Left cardiac atrium (tissue), 4 donors: ENCODE results near the gene SELENBP1. TPM values are rescaled to one million over a fixed set of nuclear protein-coding genes. Genes with fewer than 3 reads are reported as not detected.
"Not testable (repeated sequence)": the region's sequence is repeated elsewhere in the genome, so short reads cannot be mapped to it uniquely, and the experiment has no call there.

Source experiments
- ATAC-seq, 2 donors: fragments of 200-7000 bp; cut with Tn5 transposase; one replicate each; pipeline ENCODE4 v1.9.1; 2020; ENCODE audit warnings: mild to moderate bottlenecking in 2 of 2, moderate library complexity in 2 of 2
- DNase-seq: peaks from one replicate; pipeline ENCODE4 v3.0.0-alpha.2; 2020
- intact Hi-C, 2 donors: fragments of 100-400 bp; cut with DNase I; formaldehyde crosslinking; loops; one replicate each; pipeline versions ENCODE4 v1.14.1 to v1.15.1; 2022 to 2023
- total RNA-seq, 2 donors: library from RNA; stranded (reverse); fragmentation: NEBNext Ultra II Directional; extraction: Animal tissue kit (Norgen Biotek cat#: 25700); gene quantifications; one replicate each; pipeline ENCODE4 v1.2.1, GENCODE V29; 2021
- donor health status: DM: no; HTN: yes; CAD: no.
- donor health status: DM: no; HTN: yes; CAD: no; lungs with severe emphysema.
- donor health status: DM: yes; HTN: yes; CAD: no.
- donor health status: Dilated cardiomyopathy.

Gene SELENBP1
- total RNA-seq, 2 donors from 2014 or later: 30.6 to 82.2 TPM

DNA sequence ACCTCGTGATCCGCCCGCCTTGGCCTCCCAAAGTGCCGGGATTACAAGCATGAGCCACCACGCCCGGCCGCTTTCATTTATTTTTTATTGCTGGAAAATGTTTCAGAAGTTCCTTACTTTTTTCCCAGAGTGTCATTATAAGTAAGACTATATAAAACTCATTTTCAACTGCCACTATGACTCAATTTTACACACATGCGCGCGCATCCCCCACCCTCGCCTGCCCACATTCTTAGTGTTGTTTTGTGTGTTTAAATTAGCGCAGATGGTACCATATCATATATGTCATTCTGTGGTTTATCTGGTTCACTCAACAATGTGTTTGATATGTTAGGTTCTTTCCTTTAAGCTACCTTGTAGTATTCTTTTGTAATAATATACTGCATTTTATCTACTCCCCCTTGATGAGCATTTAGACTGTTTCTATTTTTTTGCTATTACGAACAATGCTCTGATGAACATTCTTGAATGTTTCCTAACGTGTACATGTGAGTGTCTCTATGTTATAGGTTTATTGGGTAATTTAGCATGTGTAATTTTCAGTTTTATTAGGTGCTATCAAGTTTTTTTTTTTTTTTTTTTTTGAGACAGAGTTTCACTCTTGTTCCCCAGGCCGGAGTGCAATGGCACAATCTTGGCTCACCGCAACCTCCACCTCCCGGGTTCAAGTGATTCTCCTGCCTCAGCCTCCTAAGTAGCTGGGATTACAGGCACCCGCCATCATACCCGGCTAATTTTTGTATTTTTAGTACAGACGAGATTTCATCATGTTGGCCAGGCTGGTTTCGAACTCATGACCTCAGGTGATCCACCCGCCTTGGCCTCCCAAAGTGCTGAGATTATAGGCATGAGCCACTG is 17.9 kb upstream of the SELENBP1 start:
- intact Hi-C loops: loop anchor here in 1 of 2 donors (10.0 kb wide), 1 partner anchor 86 kb away; no protein-coding TSS in a partner anchor
- DNase-seq, ATAC-seq: not testable (repeated sequence)

DNA sequence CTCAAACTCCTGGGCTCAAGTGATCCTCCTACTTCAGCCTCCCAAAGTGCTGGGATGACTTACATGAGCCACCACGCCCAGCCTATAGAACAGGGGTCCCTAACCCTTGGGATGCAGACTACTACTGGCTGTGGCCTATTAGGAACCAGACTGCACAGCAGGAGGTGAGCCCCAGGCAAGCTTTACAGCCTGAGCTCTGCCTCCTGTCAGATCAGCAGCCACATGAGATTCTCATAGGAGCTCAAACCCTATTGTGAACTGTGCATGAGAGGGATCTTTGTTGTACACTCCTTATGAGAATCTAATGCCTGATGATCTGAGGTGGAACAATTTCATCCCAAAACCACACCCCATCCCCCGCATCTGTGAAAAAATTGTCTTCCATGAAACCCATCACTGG is 13.5 kb upstream of the SELENBP1 start:
- intact Hi-C loops: no loop called here
- no peak for ATAC-seq
- no peak for DNase-seq

DNA sequence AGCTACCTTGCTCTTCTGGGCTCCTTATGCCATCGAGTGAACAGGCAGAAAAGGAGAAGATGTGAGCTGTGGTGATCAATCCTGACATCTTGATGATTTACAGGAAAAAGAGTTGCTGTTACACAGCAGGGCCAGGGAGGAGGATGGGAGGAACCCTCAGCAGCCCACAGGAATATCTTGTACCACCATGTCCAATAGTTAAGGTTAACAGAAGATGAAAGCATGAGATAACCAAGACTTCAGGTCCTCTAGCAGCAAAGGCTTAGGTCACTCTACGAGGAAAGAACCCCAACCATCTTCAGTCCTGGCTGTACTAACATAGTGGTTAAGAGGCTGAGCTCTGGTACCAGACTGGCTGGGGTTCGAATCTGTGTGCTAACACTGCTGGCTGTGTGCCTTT is 12.1 kb upstream of the SELENBP1 start:
- intact Hi-C loops: no loop called here
- no peak for ATAC-seq
- DNase-seq: no peak

DNA sequence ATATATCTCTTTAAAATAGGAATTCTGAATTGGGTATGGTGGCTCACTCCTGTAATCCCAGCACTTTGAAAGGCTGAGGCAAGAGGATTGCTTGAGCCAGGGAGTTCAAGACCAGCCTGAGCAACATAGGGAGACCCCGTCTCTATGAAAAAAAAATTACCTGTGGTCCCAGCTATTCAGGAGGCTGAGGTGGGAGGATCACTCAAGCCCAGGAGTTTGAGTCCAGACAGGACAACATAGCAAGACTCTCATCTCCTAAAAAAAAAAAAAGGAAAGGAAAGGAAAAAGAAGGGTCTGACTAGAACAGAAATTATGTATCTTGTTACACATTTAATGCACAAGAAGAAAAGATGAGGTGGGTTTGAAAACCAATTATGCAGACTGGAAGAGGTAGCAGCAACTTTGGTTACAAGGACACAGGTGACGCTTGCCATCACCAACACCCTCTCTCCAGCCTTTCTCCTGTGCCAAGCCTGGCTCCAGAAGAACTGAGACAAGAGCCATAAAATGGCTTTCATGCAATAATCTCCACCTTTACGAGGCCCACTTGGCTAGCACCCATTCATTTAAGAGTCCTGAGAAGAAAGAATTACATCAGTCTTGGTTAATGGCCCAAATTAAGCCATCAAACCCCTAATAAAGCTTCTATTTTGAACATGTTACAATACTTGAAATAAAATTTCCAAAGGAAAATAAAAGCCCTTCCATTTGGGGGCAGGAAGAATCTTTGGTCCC is 4.8 kb upstream of the SELENBP1 start:
- ATAC-seq (no peak), DNase-seq (no peak)
- intact Hi-C loops: no loop called here

- DNase-seq: no peak
- no peak for ATAC-seq
- intact Hi-C loops: no loop called here
Measured at GRCh38 chr1:151373196-151373595, 691 bp upstream of the SELENBP1 start.

- ATAC-seq (peak; percentile 59 to 74), DNase-seq (peak; percentile 74)
- intact Hi-C loops: no loop called here
Measured at GRCh38 chr1:151371370-151372057, 991 bp downstream of the SELENBP1 start.

DNA sequence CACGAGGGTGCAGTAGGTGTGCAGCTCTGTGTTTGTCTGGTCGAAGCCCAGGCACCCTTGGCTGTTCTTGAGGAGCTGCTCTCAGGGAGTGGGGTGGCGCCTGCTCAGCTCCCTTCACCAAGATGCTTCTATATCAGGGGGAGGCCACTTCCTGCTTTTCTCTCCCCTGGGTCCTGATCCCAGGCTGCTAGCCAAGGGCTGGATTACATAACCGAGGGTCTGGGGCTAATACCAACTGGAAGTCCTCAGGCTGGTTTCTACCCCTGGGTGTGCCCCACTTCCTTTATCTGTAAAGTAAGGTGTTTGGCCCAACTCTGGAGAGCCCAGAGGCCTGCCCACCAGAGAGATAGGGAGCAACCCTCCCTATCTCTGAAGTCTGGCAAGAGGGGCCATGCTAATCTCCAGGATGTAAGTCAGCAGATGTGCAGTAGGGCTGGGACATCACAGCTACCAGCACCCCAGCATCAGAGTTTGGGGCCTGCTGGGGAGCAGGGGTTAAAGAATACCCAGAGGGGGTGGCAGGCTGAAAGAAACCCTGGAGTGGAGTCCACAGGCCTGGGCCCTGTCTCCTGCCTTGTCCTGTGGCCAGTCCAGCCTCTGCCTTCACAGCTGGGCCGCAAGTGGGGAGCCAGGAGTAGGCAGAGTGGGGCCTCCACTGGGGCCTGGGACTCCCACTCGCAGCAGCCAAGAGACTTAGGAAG is 2.1 kb downstream of the SELENBP1 start:
- intact Hi-C loops: no loop called here
- DNase-seq (peak; percentile 42), ATAC-seq (peak; percentile 12 to 20)

DNA sequence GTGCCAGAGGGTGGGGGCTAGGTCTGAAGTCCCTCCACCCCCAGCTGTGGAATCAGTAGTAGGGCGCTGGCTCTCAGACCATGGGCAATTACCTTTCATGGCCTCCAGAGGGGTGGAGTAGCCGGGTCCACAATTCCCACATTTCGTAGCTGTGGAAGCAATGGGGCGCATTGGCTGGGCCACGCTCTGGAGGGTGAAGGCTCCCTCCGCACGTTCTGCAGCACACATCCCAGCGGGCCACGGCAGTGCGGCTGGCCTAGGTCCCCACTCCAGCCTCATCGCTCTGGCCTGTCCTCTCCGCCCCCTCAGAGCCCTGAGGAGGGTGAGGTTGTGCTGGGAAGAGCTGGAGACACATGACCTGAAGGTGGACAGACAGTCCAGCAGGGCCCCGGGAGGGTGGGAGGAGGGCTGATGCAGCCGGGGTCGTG is 2.9 kb downstream of the SELENBP1 start:
- ATAC-seq: no peak
- no peak for DNase-seq
- intact Hi-C loops: no loop called here

DNA sequence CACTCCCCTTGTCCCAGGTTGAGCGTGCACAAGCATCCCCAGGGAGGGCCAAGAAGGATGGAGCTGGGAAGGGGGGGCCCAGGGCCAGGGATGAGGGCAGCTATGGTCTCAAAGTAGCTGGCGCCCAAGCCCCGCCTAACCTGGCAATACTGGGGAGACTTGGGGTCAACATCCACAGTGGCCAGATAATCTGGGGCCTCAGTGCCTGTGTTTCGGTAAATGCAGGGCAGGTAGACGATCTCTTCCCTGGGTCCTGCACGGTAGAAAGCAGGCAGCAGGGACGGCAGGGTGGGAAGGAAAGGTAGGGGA is 3.2 kb downstream of the SELENBP1 start:
- intact Hi-C loops: no loop called here

DNA sequence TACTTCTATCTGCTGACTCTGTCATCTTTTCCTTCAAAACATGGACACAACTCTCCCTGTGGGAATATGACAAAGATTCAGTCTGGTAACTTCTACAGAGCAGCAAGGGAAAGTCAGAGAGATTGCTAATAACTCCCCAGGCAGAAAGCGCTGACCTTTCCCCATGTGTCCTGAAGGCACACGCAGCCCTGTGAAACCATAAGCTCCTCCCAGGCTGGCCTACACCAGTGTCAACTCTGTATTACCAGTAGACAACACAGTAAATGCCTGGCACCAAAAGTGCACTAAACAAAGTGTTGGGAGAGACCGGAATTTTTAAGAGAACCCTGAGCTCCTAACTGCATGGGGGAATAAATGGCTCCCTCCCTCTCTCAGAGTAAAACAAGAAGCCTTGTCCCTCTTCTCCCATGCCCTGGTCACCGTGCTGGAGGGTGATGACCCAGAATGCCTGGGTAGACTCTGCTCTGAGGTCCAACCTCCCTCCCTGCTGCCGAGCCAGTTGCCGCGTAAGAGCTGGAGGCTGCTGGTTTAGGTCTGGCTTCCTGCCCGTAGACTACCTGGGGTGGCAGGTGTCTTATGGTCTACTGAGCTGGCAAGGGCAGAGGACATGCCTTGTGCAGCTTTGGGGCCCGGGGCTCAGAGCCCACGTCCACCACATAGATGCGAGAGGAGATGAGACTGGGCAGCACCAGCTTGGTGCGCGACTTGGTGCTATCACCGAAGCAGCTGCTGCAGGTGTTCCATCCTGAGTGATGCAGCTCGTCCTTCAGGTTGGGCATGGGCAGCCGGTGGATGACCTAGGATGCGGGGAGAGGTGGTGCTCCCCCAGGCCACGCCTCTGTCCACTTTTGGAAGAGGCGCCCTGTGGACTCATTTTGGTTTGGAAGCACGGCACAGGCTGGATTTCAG is 3.9 kb downstream of the SELENBP1 start:
- DNase-seq (no peak), ATAC-seq (peak in 1 of 2 donors; percentile 8)
- intact Hi-C loops: no loop called here

More for the DNA sequence above, 3.2 kb downstream of the SELENBP1 start:
- DNase-seq (no peak), ATAC-seq (no peak)

DNA sequence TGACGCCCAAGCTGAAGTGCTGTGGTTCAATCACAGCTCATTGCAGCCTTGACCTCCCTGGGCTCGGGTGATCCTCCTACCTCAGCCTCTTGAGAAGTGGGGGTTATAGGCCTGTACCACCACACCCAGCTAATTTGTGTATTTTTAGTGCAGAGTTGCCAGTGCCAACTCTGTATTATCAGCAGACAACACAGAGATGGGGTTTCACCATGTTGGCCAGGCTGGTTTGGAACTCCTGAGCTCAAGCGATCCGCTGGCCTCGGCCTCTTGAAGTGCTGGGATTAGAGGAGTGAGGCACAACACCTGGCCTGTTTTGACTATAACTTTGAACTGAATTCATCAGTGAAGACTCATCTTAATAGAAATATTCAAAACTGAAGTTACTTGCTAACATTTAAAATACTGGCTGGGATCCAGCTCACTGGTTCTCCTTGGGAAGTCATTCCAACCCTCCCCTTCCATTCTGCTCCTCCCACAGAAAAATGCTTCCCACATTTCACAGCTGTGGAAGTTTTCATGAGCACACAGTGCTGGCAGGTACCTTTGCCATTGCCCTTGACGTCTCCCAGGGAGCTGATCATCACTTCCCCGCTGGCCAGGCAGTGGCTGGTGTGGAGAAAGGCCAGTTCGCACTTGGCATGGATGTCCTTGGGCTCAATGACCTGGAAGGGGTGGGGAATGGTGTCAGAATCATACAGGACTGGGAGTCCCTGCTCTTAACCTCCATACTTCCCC is 4.7 kb downstream of the SELENBP1 start:
- peak; percentile 46 for DNase-seq
- ATAC-seq: peak in 1 of 2 donors; percentile 28
- intact Hi-C loops: no loop called here

DNA sequence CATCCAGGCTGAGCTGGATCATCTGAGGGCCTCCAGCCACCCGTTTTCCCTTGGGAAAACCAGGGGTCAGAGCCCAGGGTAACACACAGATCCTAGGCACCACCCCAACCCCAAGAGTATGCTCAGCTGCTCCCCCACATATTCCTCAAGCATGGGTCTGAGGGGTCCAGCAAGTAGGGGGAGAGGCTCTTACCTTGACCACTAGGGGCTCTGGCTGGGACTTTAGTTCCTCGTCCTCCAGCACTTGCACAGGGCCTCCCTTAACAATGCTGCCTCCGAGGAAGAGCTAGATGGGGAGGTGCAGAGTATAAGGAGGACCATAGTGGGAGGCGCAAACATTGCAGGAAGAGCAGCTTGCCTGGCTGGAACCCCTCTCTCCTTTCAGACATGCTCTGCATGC is 7.5 kb downstream of the SELENBP1 start:
- ATAC-seq (no peak), DNase-seq (no peak)
- intact Hi-C loops: no loop called here

GRCh38 chr1:151362308-151363155 is 10.0 kb downstream of the SELENBP1 start:
- intact Hi-C loops: no loop called here
- no peak for ATAC-seq
- DNase-seq: no peak

GRCh38 chr1:151361883-151362282 is 10.6 kb downstream of the SELENBP1 start:
- ATAC-seq: no peak
- no peak for DNase-seq
- intact Hi-C loops: no loop called here

DNA sequence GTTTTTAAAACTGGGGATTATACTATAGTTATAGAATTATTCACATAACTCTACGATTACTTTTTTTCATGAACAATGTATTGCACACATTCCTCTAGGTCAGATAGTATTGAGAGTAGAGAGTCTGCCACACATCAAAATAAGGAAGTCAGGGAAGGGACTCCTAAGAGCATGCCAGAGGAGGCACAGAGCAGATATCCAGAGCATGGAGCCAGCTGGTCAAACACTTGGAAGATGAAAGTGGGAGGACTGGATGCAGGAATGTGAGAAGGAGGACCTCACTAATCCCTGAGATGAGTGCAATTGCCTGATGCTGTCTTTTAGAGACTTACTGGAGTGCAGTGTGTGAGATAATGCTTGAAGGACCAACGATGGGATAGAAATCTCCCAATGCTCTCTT is 15.8 kb downstream of the SELENBP1 start:
- no peak for ATAC-seq
- intact Hi-C loops: no loop called here
- DNase-seq: no peak

DNA sequence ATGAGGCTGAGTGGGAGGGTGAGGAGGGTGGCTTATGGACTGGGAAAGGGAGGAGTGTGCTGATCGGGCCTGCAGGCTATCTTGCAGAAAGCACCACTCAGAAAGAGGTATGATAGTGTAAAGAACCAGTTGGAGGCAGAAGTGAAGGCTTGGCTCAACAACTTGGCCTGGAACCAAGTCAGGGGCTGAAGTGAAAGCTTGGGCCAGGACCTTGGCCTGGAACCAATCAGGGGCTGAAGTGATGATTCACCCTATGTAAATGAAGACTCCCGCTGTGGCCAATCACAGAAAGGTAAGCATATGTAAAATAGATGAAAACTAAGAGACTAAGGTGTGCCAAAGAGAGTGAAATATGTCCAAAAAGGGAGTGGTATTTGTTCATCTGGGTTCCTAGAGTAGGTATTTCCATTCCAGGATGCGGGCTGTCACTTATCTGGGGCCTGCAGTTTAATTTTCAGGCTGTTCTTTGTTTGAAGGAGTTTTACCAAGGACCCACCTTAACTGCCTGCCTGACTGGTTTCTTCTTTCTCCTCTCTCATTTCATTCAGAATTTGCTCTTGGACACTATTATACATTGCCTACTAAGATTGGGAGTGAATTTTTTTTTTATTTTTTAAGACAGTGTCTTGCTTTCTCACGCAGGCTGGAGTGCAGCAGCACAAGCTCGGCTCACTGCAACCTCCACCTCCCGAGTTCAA is 20.3 kb downstream of the SELENBP1 start:
- ATAC-seq (no peak), DNase-seq (no peak)
- intact Hi-C loops: no loop called here
